LNCAP (cell line): Measurements from ENCODE around the gene MB.

Experiments
- TF ChIP-seq, protein P1 (sequence below): fragments of 450-650 bp; IDR thresholded peaks from 2 replicates; pipeline ENCODE4 v1.5.1; 2017; ENCODE audit warnings: mild to moderate bottlenecking

MB gene

GRCh38 chr22:35594686-35595085 lies 22.4 kb downstream of the MB start:
- TF ChIP-seq, protein P1, sequence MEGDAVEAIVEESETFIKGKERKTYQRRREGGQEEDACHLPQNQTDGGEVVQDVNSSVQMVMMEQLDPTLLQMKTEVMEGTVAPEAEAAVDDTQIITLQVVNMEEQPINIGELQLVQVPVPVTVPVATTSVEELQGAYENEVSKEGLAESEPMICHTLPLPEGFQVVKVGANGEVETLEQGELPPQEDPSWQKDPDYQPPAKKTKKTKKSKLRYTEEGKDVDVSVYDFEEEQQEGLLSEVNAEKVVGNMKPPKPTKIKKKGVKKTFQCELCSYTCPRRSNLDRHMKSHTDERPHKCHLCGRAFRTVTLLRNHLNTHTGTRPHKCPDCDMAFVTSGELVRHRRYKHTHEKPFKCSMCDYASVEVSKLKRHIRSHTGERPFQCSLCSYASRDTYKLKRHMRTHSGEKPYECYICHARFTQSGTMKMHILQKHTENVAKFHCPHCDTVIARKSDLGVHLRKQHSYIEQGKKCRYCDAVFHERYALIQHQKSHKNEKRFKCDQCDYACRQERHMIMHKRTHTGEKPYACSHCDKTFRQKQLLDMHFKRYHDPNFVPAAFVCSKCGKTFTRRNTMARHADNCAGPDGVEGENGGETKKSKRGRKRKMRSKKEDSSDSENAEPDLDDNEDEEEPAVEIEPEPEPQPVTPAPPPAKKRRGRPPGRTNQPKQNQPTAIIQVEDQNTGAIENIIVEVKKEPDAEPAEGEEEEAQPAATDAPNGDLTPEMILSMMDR = no peak

DNA sequence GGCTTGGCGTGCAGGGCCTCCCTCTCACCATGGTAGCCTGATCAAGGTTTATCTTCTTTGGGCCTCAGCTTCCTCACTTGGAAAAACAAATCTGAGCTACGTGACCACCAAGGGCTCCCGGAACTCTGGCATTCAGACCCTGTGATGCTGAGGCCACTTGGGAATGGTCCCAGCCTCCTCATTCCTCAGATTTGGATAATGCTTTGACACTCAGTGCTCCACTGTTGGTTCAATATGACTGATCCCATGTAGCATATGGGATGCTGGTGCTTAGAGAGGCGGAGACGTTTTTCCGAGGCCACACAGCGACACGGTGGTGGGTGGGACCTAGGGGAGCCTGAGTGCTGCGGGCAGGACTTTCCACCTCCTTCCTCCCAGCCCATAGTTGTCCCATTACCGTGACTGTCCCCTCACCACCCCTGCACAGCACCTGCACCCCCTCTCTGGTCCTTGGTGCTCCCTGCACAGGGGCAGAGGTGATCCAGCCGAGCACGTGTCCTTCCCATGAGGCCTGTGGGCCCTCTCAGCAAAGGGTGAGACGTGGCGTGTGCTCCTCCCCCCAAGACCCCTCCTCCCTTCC lies 23.1 kb downstream of the MB start:
- TF ChIP-seq, protein P1 = no peak

DNA sequence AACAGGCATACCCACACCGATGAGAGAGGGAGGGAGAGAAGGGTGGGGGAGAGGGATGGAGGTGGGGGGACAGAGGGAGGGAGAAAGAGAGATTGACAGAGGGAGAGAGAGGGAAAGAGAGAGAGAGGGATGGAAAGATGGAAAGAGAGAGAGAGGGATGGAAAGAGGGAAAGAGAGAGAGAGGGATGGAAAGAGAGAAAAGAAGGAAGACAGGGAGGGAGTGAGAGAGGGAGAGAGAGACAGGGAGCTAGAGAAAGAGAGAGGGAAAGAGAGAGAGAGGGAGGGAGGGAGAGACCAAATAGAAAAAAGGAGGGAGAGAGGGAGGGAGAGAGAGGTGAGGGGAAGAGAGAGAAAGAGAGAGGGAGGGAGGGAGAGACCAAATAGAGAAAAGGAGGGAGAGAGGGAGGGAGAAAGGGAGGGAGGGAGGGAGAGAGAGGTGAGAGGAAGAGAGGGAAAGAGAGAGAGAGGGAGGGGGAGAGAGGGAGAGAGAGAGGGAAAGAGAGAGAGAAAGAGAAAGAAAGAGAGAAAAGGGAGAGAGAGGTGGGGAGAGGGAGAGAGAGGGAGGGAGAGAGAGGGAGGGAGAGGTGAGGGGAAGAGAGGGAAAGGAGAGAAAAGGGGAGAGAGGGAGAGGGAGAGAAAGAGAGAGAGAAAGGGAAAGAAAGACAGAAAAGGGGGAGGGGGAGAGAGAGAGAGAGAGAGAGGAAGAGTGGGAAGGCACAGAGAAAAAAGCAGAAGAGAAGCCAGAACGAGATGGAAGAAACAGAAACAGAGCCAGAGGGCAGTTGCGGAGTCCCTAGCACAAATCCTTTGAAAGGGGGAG lies 23.8 kb downstream of the MB start:
- TF ChIP-seq, protein P1 = no peak

GRCh38 chr22:35592418-35592967 lies 24.6 kb downstream of the MB start:
- TF ChIP-seq, protein P1 = no peak

GRCh38 chr22:35591714-35592417 lies 25.3 kb downstream of the MB start:
- TF ChIP-seq, protein P1 = no peak

DNA sequence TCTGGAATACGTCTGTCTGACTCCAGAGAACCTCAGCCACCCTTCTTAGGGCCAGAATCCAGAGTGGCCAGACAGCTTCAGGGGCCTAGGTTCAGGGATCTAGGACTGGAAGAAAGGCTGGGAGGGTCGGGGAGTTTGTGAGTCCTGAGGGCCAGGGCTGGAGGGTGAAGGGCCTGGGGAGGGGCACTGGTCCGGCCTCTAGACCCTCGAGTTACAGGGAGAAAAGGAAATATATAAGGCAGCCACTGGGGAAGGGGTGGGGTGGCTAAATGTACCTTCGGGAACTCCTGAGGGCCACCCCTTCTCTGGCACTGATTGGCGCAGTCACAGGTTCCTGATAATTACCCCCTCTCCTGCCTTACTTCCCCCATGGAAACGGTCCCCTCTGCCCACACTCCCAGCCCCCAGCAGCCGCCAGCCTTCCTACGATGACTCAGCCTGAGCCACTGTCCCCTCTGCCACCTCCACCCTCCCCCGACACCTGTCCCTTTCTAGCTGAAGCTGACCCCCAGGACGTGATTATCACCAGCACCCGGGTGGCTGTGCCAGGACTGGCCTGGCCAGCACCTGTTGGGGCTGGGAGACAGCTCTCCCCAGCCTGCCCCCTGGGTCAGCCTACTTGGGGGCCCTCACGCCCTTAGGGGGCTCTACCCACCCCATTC lies 26.4 kb downstream of the MB start:
- TF ChIP-seq, protein P1 = no peak

DNA sequence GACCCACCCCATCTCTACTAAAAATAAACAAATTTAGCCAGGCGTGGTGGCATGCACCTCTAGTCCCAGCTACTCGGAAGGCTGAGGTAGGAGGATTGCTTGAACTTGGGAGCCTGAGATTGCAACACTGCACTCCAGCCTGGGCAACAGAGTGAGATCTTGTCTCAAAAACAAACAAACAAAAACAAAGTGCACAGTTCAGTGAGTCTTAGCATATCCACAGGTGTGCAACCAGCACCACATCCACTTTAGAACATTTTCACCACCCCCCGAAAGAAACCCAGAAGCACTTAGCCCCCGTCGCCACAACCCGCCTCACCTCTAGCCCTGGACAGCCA lies 27.4 kb downstream of the MB start:
- TF ChIP-seq, protein P1 = no peak
